HepG2 (cell line): Measurements from ENCODE around the gene GBP6.
"Not testable (repeated sequence)": the region's sequence is repeated elsewhere in the genome, so short reads cannot be mapped to it uniquely, and the experiment has no call there.

Experiments used
- ELF3 ChIP-seq: IDR thresholded peaks from 2 replicates; pipeline ENCODE4 v1.6.1; 2016; ENCODE audit warnings: missing genetic modification reagents, missing compliant biosample characterization
- EP300 ChIP-seq, 3 experiments: sonication (generic) in 1 of 3; formaldehyde crosslinking in 1 of 3; IDR thresholded peaks; 2 replicates each; pipeline versions ENCODE4 v1.5.1 to v1.6.1; 2011 to 2020; ENCODE audit warnings: low read depth in 2 of 3, low read length in 2 of 3, borderline replicate concordance in 1 of 3, improper control_type of control experiment in 1 of 3, mild to moderate bottlenecking in 1 of 3, missing genetic modification reagents in 1 of 3, moderate library complexity in 1 of 3
- HMG20A ChIP-seq: IDR thresholded peaks from 2 replicates; pipeline ENCODE4 v1.6.1; 2016; ENCODE audit warnings: borderline replicate concordance
- MTA3 ChIP-seq: sonication (generic); formaldehyde crosslinking; IDR thresholded peaks from 2 replicates; pipeline ENCODE4 v1.4.0; 2020; ENCODE audit warnings: missing genetic modification reagents
- NFE2L2 ChIP-seq: fragments of 150-350 bp; IDR thresholded peaks from 2 replicates; pipeline ENCODE4 v1.6.1; 2014; ENCODE audit warnings: low read length
- POLR2A ChIP-seq, 2 experiments: IDR thresholded peaks; 2 replicates each; pipeline ENCODE4 v1.6.1; 2011; ENCODE audit warnings: low read depth in 2 of 2, low read length in 2 of 2, mild to moderate bottlenecking in 1 of 2, moderate library complexity in 1 of 2; ENCODE audit not compliant: insufficient read depth in 1 of 2
- RAD21 ChIP-seq: fragments of 450-650 bp; formaldehyde crosslinking; IDR thresholded peaks from 2 replicates; pipeline ENCODE4 v1.5.0; 2020; ENCODE audit warnings: mild to moderate bottlenecking
- RELA ChIP-seq: sonication (generic); formaldehyde crosslinking; IDR thresholded peaks from 2 replicates; pipeline ENCODE4 v1.4.0; 2020; ENCODE audit warnings: missing genetic modification reagents
- TARDBP ChIP-seq: sonication (generic); formaldehyde crosslinking; IDR thresholded peaks from 2 replicates; pipeline ENCODE4 v1.8.0; 2022; ENCODE audit warnings: mild to moderate bottlenecking, missing genetic modification reagents
- XBP1 ChIP-seq: sonication (generic); formaldehyde crosslinking; IDR thresholded peaks from 2 replicates; pipeline ENCODE4 v1.5.0; 2020; ENCODE audit warnings: missing genetic modification reagents
- ZNF839 ChIP-seq: sonication (generic); formaldehyde crosslinking; IDR thresholded peaks from 2 replicates; pipeline ENCODE4 v1.4.0; 2020; ENCODE audit warnings: missing genetic modification reagents, mild to moderate bottlenecking, borderline replicate concordance
- ZSCAN30 ChIP-seq: sonication (generic); formaldehyde crosslinking; IDR thresholded peaks from 2 replicates; pipeline ENCODE4 v1.5.0; 2020; ENCODE audit warnings: mild to moderate bottlenecking, missing genetic modification reagents
- TF ChIP-seq, protein P1 (sequence below): sonication (generic); formaldehyde crosslinking; IDR thresholded peaks from 2 replicates; pipeline ENCODE4 v1.5.0; 2020; ENCODE audit warnings: mild to moderate bottlenecking, missing genetic modification reagents, moderate library complexity
- TF ChIP-seq, protein P2 (sequence below), 2 experiments: sonication (generic) in 1 of 2; formaldehyde crosslinking in 1 of 2; IDR thresholded peaks; 2 replicates each; pipeline versions ENCODE4 v1.5.1 to v1.6.1; 2011 to 2020; ENCODE audit warnings: borderline replicate concordance in 1 of 2, low read depth in 1 of 2, low read length in 1 of 2, mild to moderate bottlenecking in 1 of 2, missing genetic modification reagents in 1 of 2, moderate library complexity in 1 of 2

DNA sequence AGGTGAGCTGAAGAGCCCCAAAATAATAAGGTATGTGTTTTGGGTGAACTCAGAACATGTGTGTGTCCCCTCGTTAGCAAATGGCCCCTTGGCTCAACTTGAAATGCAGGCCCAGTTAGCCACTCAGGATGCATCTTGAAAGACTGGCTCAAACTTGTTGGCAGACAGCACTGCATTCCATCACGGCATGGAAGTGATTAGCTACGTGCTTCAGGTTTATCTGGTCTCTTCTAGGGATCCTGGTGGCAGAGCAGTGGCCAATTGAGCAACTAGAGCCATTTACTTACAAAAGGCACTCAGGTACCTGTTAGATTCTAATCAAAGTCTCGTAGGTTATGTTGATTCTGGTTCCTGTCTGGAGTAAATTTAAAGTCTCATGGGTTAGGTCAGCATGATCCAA is 65.8 kb downstream of the GBP6 start:
- not testable (repeated sequence) for TF ChIP-seq ZSCAN30; MTA3 (CRISPR knock-in tag); EP300 (IDR thresholded peaks at IDR 0.05; ENCODE audit: low read depth in 2 of 2, low read length in 2 of 2); EP300 (CRISPR knock-in tag; IDR thresholded peaks at IDR 0.05; ENCODE audit: borderline replicate concordance); ELF3 (CRISPR knock-in tag); ZNF839; NFE2L2; TARDBP; RAD21; HMG20A; POLR2A (IDR thresholded peaks at IDR 0.05; ENCODE audit: insufficient read depth in 1 of 2, low read depth in 2 of 2, low read length in 2 of 2); RELA; XBP1 (CRISPR knock-in tag)
- TF ChIP-seq, protein P1, sequence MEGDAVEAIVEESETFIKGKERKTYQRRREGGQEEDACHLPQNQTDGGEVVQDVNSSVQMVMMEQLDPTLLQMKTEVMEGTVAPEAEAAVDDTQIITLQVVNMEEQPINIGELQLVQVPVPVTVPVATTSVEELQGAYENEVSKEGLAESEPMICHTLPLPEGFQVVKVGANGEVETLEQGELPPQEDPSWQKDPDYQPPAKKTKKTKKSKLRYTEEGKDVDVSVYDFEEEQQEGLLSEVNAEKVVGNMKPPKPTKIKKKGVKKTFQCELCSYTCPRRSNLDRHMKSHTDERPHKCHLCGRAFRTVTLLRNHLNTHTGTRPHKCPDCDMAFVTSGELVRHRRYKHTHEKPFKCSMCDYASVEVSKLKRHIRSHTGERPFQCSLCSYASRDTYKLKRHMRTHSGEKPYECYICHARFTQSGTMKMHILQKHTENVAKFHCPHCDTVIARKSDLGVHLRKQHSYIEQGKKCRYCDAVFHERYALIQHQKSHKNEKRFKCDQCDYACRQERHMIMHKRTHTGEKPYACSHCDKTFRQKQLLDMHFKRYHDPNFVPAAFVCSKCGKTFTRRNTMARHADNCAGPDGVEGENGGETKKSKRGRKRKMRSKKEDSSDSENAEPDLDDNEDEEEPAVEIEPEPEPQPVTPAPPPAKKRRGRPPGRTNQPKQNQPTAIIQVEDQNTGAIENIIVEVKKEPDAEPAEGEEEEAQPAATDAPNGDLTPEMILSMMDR = not testable (repeated sequence)
- TF ChIP-seq, protein P2, sequence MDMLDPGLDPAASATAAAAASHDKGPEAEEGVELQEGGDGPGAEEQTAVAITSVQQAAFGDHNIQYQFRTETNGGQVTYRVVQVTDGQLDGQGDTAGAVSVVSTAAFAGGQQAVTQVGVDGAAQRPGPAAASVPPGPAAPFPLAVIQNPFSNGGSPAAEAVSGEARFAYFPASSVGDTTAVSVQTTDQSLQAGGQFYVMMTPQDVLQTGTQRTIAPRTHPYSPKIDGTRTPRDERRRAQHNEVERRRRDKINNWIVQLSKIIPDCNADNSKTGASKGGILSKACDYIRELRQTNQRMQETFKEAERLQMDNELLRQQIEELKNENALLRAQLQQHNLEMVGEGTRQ (IDR thresholded peaks at IDR 0.05; ENCODE audit: low read depth, low read length) = not testable (repeated sequence)
- TF ChIP-seq, protein P2 (CRISPR knock-in tag; IDR thresholded peaks at IDR 0.05; ENCODE audit: borderline replicate concordance) = not testable (repeated sequence)
